Measurements from ENCODE around the gene GNAI1. TPM values are rescaled to one million over a fixed set of nuclear protein-coding genes. Genes with fewer than 3 reads are reported as not detected.

GNAI1 gene
- total and polyA plus RNA-seq, 8 donors, result 27.3 to 152 (median 134) TPM

DNA sequence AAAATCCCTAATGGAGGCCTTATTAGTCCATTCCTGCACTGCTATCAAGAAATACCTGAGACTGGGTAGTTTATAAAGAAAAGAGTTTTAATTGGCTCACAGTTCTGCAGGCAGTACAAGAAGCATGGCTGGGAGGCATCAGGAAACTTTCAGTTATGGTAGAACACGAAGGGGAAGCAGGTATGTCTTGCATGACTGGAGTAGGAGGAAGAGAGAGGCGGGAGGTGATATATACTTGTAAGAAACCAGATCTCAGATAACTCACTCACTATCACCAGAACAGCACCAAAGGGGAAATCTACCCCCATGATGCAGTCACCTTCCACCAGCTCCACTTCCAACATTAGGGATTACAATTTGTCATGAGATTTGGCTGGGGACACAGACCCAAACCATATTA, 35.8 kb downstream of the GNAI1 start:
- no peaks in the 10 kb centered on the region for H3K27me3 ChIP-seq
- H3K36me3 ChIP-seq, result no peaks in the 10 kb centered on the region
- peaks cover 0 to 7% of the 10 kb centered on the region in 2 donors for H3K4me1 ChIP-seq
- no peak overlapping the region for H3K27ac ChIP-seq
- intact Hi-C loops (cut with DNase I), result no loop called here
- TF ChIP-seq, protein P1, sequence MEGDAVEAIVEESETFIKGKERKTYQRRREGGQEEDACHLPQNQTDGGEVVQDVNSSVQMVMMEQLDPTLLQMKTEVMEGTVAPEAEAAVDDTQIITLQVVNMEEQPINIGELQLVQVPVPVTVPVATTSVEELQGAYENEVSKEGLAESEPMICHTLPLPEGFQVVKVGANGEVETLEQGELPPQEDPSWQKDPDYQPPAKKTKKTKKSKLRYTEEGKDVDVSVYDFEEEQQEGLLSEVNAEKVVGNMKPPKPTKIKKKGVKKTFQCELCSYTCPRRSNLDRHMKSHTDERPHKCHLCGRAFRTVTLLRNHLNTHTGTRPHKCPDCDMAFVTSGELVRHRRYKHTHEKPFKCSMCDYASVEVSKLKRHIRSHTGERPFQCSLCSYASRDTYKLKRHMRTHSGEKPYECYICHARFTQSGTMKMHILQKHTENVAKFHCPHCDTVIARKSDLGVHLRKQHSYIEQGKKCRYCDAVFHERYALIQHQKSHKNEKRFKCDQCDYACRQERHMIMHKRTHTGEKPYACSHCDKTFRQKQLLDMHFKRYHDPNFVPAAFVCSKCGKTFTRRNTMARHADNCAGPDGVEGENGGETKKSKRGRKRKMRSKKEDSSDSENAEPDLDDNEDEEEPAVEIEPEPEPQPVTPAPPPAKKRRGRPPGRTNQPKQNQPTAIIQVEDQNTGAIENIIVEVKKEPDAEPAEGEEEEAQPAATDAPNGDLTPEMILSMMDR (IDR thresholded peaks at IDR 0.05), result no peak
- ATAC-seq, result no peak
- H3K4me3 ChIP-seq, result no peak overlapping the region
- no peak for DNase-seq
- peaks cover 0 to 39% of the 10 kb centered on the region in 2 donors for H3K9me3 ChIP-seq

DNA sequence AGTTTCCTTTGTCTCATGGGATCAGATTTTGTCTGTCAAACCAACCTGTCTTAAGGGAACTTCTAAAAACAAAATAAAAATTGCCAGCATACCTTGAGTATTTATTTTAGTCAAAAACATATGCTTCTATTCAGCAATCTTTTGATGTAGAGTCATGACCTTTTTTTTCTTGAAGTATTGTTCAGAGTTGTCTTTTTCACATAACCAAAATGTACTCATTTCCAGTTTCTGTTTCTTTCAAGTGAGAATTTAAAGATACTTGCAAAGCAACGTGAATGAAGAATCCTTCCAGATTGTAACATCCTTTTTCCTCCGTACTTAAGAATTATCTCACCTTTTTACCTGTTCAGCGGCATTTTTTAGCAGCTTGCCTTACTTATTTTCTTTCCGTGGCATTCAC, 37.8 kb downstream of the GNAI1 start:
- Histone ChIP-seq H3K9me3 (peaks cover 0 to 39% of the 10 kb centered on the region in 2 donors), H3K4me3 (no peak overlapping the region), H3K27ac (no peak overlapping the region), H3K36me3 (no peaks in the 10 kb centered on the region), H3K4me1 (no peaks in the 10 kb centered on the region), H3K27me3 (no peaks in the 10 kb centered on the region)
- TF ChIP-seq, protein P1 (IDR thresholded peaks at IDR 0.05), result no peak
- intact Hi-C loops (cut with DNase I), result no loop called here
- DNase-seq (no peak), ATAC-seq (no peak)

DNA sequence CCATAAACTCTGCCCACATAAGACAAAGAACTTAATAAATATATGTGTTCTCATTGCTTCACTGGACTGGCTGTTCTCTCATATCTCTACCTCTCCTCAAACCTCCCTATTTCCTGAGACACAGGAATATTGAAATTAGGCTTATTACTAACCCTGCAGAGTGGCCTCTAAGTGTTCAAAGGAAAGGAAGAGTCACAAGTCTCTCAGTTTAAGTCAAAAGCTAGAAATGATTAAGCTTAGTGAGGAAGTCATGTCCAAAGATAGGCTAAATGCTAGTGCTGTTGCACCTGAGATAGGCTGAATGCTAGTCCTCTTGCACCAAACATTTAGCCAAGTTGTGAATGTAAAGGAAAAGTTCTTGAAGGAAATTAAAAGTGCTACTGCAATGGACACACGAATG, 41.1 kb downstream of the GNAI1 start:
- no peak for ATAC-seq
- H3K9me3 ChIP-seq, result peaks cover 0 to 24% of the 10 kb centered on the region in 2 donors
- H3K4me3 ChIP-seq, result no peak overlapping the region

DNA sequence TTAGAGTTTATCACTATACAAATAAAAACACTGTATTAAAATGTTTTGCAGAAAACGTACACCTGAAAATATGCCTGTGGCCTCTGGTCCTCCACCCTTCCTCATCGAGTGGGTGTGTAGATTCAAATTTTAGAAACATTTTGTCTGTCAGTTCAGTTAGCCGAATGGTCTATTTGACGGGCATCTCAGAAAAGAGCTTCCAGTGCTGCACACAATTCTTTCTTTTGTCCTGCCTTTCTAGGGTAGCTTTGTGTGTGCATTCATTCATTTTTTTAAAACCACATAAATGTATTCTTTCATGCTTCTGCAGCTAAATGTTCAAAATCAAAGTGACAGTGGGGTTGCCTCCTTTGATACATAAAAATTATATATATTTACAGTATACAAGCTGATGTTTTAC, 46.8 kb downstream of the GNAI1 start:
- no peak for ATAC-seq
- Histone ChIP-seq H3K27me3 (no peaks in the 10 kb centered on the region), H3K4me3 (no peak overlapping the region), H3K27ac (no peak overlapping the region), H3K9me3 (peaks cover 0 to 5% of the 10 kb centered on the region in 2 donors), H3K36me3 (no peaks in the 10 kb centered on the region), H3K4me1 (peaks cover 0 to 5% of the 10 kb centered on the region in 2 donors)
- no peak for DNase-seq
- TF ChIP-seq, protein P1 (IDR thresholded peaks at IDR 0.05), result no peak
- intact Hi-C loops (cut with DNase I), result no loop called here

More for the DNA sequence above, 41.1 kb downstream of the GNAI1 start:
- peaks cover 0 to 5% of the 10 kb centered on the region in 2 donors for H3K4me1 ChIP-seq
- H3K27ac ChIP-seq, result no peak overlapping the region
- no peaks in the 10 kb centered on the region for H3K27me3 ChIP-seq
- DNase-seq, result no peak
- TF ChIP-seq, protein P1 (IDR thresholded peaks at IDR 0.05), result no peak
- H3K36me3 ChIP-seq, result no peaks in the 10 kb centered on the region
- intact Hi-C loops (cut with DNase I), result no loop called here

- no peak overlapping the region for H3K27ac ChIP-seq
- ATAC-seq (no peak), DNase-seq (no peak)
- H3K27me3 ChIP-seq, result no peaks in the 10 kb centered on the region
- no peak overlapping the region for H3K4me3 ChIP-seq
- intact Hi-C loops (cut with DNase I), result no loop called here
- peaks cover 0 to 5% of the 10 kb centered on the region in 2 donors for H3K4me1 ChIP-seq
- H3K9me3 ChIP-seq, result peaks cover 0 to 5% of the 10 kb centered on the region in 2 donors
- TF ChIP-seq, protein P1 (IDR thresholded peaks at IDR 0.05), result no peak
- no peaks in the 10 kb centered on the region for H3K36me3 ChIP-seq
Observed at GRCh38 chr7:80182630-80183276, 48.1 kb downstream of the GNAI1 start.

Measured in left lung (tissue), 10 donors.